ENCODE results near the gene PTPRN2. TPM values are rescaled to one million over a fixed set of nuclear protein-coding genes. Genes with fewer than 3 reads are reported as not detected.

PTPRN2 gene
- total RNA-seq, 2 donors from 2014 or later, result 26.1 to 55.5 TPM

DNA sequence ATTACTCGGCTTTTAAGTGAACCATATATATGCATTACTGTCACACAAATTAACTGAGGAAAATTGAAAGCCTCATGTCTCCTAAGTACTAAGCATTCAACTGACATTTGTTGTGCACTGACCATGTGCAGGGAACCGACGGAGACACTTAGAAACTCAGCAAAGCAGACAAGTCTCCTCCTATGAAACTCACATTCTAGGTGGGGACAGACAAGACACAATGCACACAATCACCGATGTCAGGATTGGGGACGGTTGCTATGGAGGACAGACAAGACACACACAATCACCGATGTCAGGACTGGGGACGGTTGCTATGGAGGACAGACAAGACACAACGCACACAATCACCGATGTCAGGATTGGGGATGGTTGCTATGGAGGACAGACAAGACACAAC, 134.0 kb downstream of the PTPRN2 start:
- no peak for DNase-seq (ENCODE audit: low spot score)
- intact Hi-C loops (cut with DNase I), result no loop called here
- WGBS, result 82% methylated on average over 9 of the region's 9 CpGs

DNA sequence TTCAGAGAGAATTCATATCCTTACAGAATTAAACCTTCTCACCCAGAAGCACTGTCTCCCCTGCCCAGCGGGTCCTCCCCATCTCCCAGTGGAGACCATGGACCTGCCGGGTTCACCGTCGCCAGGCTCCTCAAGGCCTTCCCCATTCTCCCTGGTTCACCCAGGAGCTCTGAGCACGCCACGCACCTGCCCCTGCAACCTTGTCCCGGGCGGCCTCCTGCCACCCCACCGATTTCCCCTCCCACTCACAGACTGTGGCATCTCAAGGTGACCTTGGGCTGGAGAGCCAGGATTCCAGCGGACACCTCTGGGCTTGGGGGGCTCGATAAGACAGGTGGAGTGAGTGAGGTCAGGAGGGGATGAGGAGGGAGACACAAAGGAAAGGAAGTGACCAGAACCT, 135.3 kb downstream of the PTPRN2 start:
- 92% methylated on average over 11 of the region's 11 CpGs for WGBS
- no peaks in the 10 kb centered on the region for H3K27me3 ChIP-seq (replicated peaks; ENCODE audit: insufficient read depth)
- intact Hi-C loops (cut with DNase I), result no loop called here
- TF ChIP-seq POLR2A (IDR thresholded peaks at IDR 0.05) (no peak), CTCF (IDR thresholded peaks at IDR 0.05) (no peak), POLR2AphosphoS5 (IDR thresholded peaks at IDR 0.05) (no peak)
- H3K4me3 ChIP-seq, result no peak overlapping the region
- DNase-seq (ENCODE audit: low spot score), result no peak
- H3K27ac ChIP-seq, result no peak overlapping the region
- H3K4me1 ChIP-seq (replicated peaks), result no peaks in the 10 kb centered on the region
- no peaks in the 10 kb centered on the region for H3K9me3 ChIP-seq
- H3K36me3 ChIP-seq, result no peaks in the 10 kb centered on the region

More for the DNA sequence above, 134.0 kb downstream of the PTPRN2 start:
- Histone ChIP-seq H3K9me3 (no peaks in the 10 kb centered on the region), H3K4me3 (no peak overlapping the region), H3K27ac (no peak overlapping the region), H3K27me3 (replicated peaks; ENCODE audit: insufficient read depth) (no peaks in the 10 kb centered on the region), H3K4me1 (replicated peaks) (no peaks in the 10 kb centered on the region), H3K36me3 (no peaks in the 10 kb centered on the region)
- TF ChIP-seq POLR2AphosphoS5 (IDR thresholded peaks at IDR 0.05) (no peak), POLR2A (IDR thresholded peaks at IDR 0.05) (no peak), CTCF (IDR thresholded peaks at IDR 0.05) (no peak)

- no peaks in the 10 kb centered on the region for H3K36me3 ChIP-seq
- H3K9me3 ChIP-seq, result no peaks in the 10 kb centered on the region
- no peak overlapping the region for H3K4me3 ChIP-seq
- intact Hi-C loops (cut with DNase I), result no loop called here
- no peaks in the 10 kb centered on the region for H3K27me3 ChIP-seq (replicated peaks; ENCODE audit: insufficient read depth)
- DNase-seq (ENCODE audit: low spot score), result no peak
- WGBS, result 69% methylated on average over 29 of the region's 29 CpGs
- no peaks in the 10 kb centered on the region for H3K4me1 ChIP-seq (replicated peaks)
- no peak overlapping the region for H3K27ac ChIP-seq
- no peak for TF ChIP-seq CTCF (IDR thresholded peaks at IDR 0.05)
- TF ChIP-seq POLR2AphosphoS5 (IDR thresholded peaks at IDR 0.05), result no peak
- TF ChIP-seq POLR2A (IDR thresholded peaks at IDR 0.05), result no peak
These were observed 137.0 kb downstream of the PTPRN2 start for GRCh38 chr7:158450476-158451124.

DNA sequence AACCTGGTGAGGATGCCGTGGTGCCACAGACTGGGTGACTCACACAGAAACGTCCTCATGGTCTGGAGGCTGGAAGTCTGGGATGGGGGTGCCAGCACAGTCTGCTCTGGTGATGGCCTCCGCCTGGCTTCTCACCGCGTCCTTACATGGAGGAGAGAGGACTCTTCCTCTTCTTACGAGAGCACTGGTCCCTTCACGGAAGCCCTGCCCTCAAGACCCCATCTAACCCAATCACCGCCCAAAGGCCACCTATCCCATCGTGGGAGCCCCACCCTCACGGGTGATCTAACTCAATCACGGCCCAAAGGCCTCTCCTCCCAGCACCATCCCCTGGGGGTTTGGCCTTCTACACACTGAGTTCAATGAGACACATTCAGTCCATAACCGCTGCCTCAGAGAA, 137.7 kb downstream of the PTPRN2 start:
- intact Hi-C loops (cut with DNase I), result no loop called here
- no peaks in the 10 kb centered on the region for H3K36me3 ChIP-seq
- no peak for DNase-seq (ENCODE audit: low spot score)
- no peaks in the 10 kb centered on the region for H3K4me1 ChIP-seq (replicated peaks)
- no peak overlapping the region for H3K27ac ChIP-seq
- 92% methylated on average over 12 of the region's 12 CpGs for WGBS
- H3K9me3 ChIP-seq, result no peaks in the 10 kb centered on the region
- no peaks in the 10 kb centered on the region for H3K27me3 ChIP-seq (replicated peaks; ENCODE audit: insufficient read depth)
- TF ChIP-seq POLR2AphosphoS5 (IDR thresholded peaks at IDR 0.05) (no peak), CTCF (IDR thresholded peaks at IDR 0.05) (no peak)
- H3K4me3 ChIP-seq, result no peak overlapping the region

- WGBS, result 85% methylated on average over 12 of the region's 12 CpGs
- intact Hi-C loops (cut with DNase I), result no loop called here
- no peak for TF ChIP-seq POLR2AphosphoS5 (IDR thresholded peaks at IDR 0.05)
- TF ChIP-seq POLR2A (IDR thresholded peaks at IDR 0.05), result no peak
- TF ChIP-seq CTCF (IDR thresholded peaks at IDR 0.05), result no peak
- no peaks in the 10 kb centered on the region for H3K36me3 ChIP-seq
- no peaks in the 10 kb centered on the region for H3K27me3 ChIP-seq (replicated peaks; ENCODE audit: insufficient read depth)
- H3K4me3 ChIP-seq, result no peak overlapping the region
- DNase-seq (ENCODE audit: low spot score), result no peak
- no peak overlapping the region for H3K27ac ChIP-seq
- no peaks in the 10 kb centered on the region for H3K9me3 ChIP-seq
- H3K4me1 ChIP-seq (replicated peaks), result no peaks in the 10 kb centered on the region
These were observed 138.4 kb downstream of the PTPRN2 start for GRCh38 chr7:158449266-158449665.
